CD4-positive, alpha-beta T cell treated with Interleukin-21 for 1 hour (primary cell): ENCODE results near the gene SGCD.

Experiments used
- DNase-seq: peaks from one replicate; pipeline ENCODE4 v3.0.0-alpha.2; 2020

The SGCD gene

GRCh38 chr5:156405988-156406387, 79.0 kb downstream of the SGCD start:
- DNase-seq, result no peak

GRCh38 chr5:156407251-156407650, 80.3 kb downstream of the SGCD start:
- no peak for DNase-seq

GRCh38 chr5:156409834-156410233, 82.9 kb downstream of the SGCD start:
- DNase-seq, result no peak

- no peak for DNase-seq
Observed at GRCh38 chr5:156411185-156411613, 84.2 kb downstream of the SGCD start.

- no peak for DNase-seq
Observed at GRCh38 chr5:156411957-156412356, 85.0 kb downstream of the SGCD start.

GRCh38 chr5:156414391-156414790, 87.4 kb downstream of the SGCD start:
- DNase-seq, result no peak

- no peak for DNase-seq
Observed at GRCh38 chr5:156419661-156420060, 92.7 kb downstream of the SGCD start.

GRCh38 chr5:156420665-156421064, 93.7 kb downstream of the SGCD start:
- DNase-seq, result no peak

- no peak for DNase-seq
Observed at GRCh38 chr5:156421798-156422197, 94.8 kb downstream of the SGCD start.

- DNase-seq, result no peak
Observed at GRCh38 chr5:156423597-156423996, 96.6 kb downstream of the SGCD start.

- no peak for DNase-seq
Observed at GRCh38 chr5:156427315-156427714, 100.4 kb downstream of the SGCD start.

- DNase-seq, result no peak
Observed at GRCh38 chr5:156431956-156432829, 105.2 kb downstream of the SGCD start.

- DNase-seq, result no peak
Observed at GRCh38 chr5:156432830-156433105, 105.8 kb downstream of the SGCD start.

- no peak for DNase-seq
Observed at GRCh38 chr5:156434471-156434870, 107.5 kb downstream of the SGCD start.

- DNase-seq, result no peak
Observed at GRCh38 chr5:156435101-156435500, 108.1 kb downstream of the SGCD start.

- DNase-seq, result no peak
Observed at GRCh38 chr5:156438076-156438475, 111.1 kb downstream of the SGCD start.

GRCh38 chr5:156444753-156445291, 117.9 kb downstream of the SGCD start:
- DNase-seq, result no peak

GRCh38 chr5:156446526-156446925, 119.6 kb downstream of the SGCD start:
- DNase-seq, result no peak

- no peak for DNase-seq
Observed at GRCh38 chr5:156450778-156451177, 123.8 kb downstream of the SGCD start.

- DNase-seq, result no peak
Observed at GRCh38 chr5:156451505-156451904, 124.5 kb downstream of the SGCD start.

- DNase-seq, result no peak
Observed at GRCh38 chr5:156456857-156457256, 129.9 kb downstream of the SGCD start.

- DNase-seq, result no peak
Observed at GRCh38 chr5:156459812-156460385, 132.9 kb downstream of the SGCD start.

GRCh38 chr5:156460471-156460870, 133.5 kb downstream of the SGCD start:
- no peak for DNase-seq

GRCh38 chr5:156466871-156467270, 139.9 kb downstream of the SGCD start:
- DNase-seq, result no peak

GRCh38 chr5:156469636-156470035, 142.7 kb downstream of the SGCD start:
- DNase-seq, result no peak
